GM13976 (cell line): ENCODE measurements around the gene LRRFIP2.

Experiments used
- DNase-seq: peaks from one replicate; pipeline ENCODE4 v3.0.0; 2012; ENCODE audit warnings: low spot score
- CTCF ChIP-seq: IDR thresholded peaks from 2 replicates; pipeline ENCODE4 v1.5.1; 2012; ENCODE audit warnings: borderline replicate concordance, mild to moderate bottlenecking; ENCODE audit not compliant: insufficient read depth; ENCODE audit errors: extremely low read depth, missing control alignments, control extremely low read depth
- in situ Hi-C: fragments of 300-500 bp; cut with MboI; formaldehyde crosslinking; loops from one replicate; pipeline ENCODE4 v1.12.0; 2022; ENCODE audit warnings: low sequenced_read_pairs, mixed read lengths, inconsistent platforms; ENCODE audit not compliant: unreplicated experiment

LRRFIP2 gene

GRCh38 chr3:37015642-37016041, 158.7 kb downstream of the LRRFIP2 start:
- DNase-seq, result no peak
- in situ Hi-C loops, result no loop called here
- TF ChIP-seq CTCF, result no peak

- in situ Hi-C loops, result no loop called here
- TF ChIP-seq CTCF, result no peak
- no peak for DNase-seq
Observed at GRCh38 chr3:37014620-37015019, 159.8 kb downstream of the LRRFIP2 start.
